Activated T-cell treated with anti-CD3 and anti-CD28 coated beads for 48 hours (primary cell): ENCODE measurements around the gene BSDC1.
"Not testable (repeated sequence)": the region's sequence is repeated elsewhere in the genome, so short reads cannot be mapped to it uniquely, and the experiment has no call there.

ENCODE experiments used
- DNase-seq: peaks from one replicate; pipeline ENCODE4 v3.0.0-alpha.2; 2020; ENCODE audit warnings: low read depth

BSDC1 gene

GRCh38 chr1:32394141-32394889, at the start of gene BSDC1:
TSS of gene BSDC1 (minus strand) at chr1:32394441. CDS start at chr1:32394414, 27 bp downstream.
- DNase-seq, result peak; percentile 99

- not testable (repeated sequence) for DNase-seq
These were observed 47.2 kb upstream of the BSDC1 start for GRCh38 chr1:32441467-32441866.

GRCh38 chr1:32438777-32439176, 44.5 kb upstream of the BSDC1 start:
- DNase-seq, result not testable (repeated sequence)

GRCh38 chr1:32438136-32438535, 43.9 kb upstream of the BSDC1 start:
- no peak for DNase-seq

GRCh38 chr1:32431736-32432400, 37.6 kb upstream of the BSDC1 start:
- DNase-seq, result no peak

- DNase-seq, result no peak
These were observed 33.2 kb upstream of the BSDC1 start for GRCh38 chr1:32427264-32427963.

GRCh38 chr1:32426489-32427255, 32.4 kb upstream of the BSDC1 start:
- DNase-seq, result no peak

- no peak for DNase-seq
These were observed 27.5 kb upstream of the BSDC1 start for GRCh38 chr1:32421775-32422174.

- no peak for DNase-seq
These were observed 20.1 kb upstream of the BSDC1 start for GRCh38 chr1:32414186-32414886.

GRCh38 chr1:32413507-32414185, 19.4 kb upstream of the BSDC1 start:
- DNase-seq, result peak; percentile 44

- no peak for DNase-seq
These were observed 17.0 kb upstream of the BSDC1 start for GRCh38 chr1:32411261-32411660.

- no peak for DNase-seq
These were observed 12.4 kb upstream of the BSDC1 start for GRCh38 chr1:32406629-32407111.

- DNase-seq, result no peak
These were observed 11.6 kb upstream of the BSDC1 start for GRCh38 chr1:32405672-32406467.

GRCh38 chr1:32404946-32405345, 10.7 kb upstream of the BSDC1 start:
- no peak for DNase-seq

- peak; percentile 43 for DNase-seq
These were observed 6.8 kb upstream of the BSDC1 start for GRCh38 chr1:32400876-32401631.

GRCh38 chr1:32399843-32400242, 5.6 kb upstream of the BSDC1 start:
- no peak for DNase-seq

GRCh38 chr1:32398401-32398800, 4.2 kb upstream of the BSDC1 start:
- DNase-seq, result no peak

GRCh38 chr1:32396524-32396923, 2.3 kb upstream of the BSDC1 start:
- not testable (repeated sequence) for DNase-seq

GRCh38 chr1:32394890-32395432, 720 bp upstream of the BSDC1 start:
- DNase-seq, result no peak
